ENCODE data around the gene TYK2.

DNA sequence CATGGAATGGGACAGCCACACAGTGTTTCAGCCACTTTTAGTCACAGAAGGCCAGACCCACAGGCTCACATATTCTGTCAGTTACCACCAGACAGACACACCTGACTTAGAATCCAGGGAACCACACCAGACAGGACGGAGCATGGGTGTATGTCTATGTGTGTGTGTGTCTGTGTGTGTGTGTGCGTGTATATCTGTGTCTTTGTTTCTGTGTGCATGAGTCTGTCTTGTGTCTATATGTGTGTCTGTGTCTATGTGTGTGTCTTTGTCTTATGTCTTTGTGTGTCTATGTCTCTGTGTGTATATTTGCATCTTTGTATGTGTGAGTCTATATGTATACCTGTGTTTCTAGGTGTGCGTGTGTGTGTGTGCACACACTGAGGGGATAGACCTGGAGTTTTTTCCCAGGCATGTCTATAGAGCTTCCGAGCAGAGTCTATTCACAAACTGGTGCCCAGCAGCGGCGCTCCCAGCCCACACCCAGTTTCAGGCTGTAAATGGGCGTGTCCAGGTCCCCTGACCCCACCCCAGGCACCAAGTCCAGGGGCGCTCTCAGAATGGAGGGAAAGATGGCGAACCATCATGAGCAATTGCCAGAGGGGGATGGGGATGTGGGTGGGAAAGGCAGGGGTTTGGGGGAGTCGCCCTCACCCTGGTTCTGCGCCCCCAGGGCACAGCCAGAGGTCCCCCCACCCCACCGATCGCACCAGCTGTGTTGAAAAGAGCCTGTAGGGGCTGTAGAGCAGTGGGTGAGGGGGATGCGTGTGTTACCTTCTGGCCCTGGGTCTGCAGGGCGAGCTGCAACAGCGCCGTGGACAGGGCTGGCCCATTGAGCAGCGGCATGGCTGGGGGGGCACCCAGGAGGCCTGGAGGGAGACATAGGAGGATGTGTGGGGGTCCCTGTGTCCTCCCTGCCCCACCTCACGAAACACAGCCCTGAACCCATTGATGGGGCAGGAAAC, 58.2 kb downstream of the TYK2 start:
- TF ChIP-seq, protein P1, sequence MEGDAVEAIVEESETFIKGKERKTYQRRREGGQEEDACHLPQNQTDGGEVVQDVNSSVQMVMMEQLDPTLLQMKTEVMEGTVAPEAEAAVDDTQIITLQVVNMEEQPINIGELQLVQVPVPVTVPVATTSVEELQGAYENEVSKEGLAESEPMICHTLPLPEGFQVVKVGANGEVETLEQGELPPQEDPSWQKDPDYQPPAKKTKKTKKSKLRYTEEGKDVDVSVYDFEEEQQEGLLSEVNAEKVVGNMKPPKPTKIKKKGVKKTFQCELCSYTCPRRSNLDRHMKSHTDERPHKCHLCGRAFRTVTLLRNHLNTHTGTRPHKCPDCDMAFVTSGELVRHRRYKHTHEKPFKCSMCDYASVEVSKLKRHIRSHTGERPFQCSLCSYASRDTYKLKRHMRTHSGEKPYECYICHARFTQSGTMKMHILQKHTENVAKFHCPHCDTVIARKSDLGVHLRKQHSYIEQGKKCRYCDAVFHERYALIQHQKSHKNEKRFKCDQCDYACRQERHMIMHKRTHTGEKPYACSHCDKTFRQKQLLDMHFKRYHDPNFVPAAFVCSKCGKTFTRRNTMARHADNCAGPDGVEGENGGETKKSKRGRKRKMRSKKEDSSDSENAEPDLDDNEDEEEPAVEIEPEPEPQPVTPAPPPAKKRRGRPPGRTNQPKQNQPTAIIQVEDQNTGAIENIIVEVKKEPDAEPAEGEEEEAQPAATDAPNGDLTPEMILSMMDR (conservative IDR thresholded peaks at IDR 0.05; ENCODE audit: low read depth, low read length), result no peak
- no peak for TF ChIP-seq EZH2 (IDR thresholded peaks at IDR 0.05; ENCODE audit: borderline replicate concordance, low read depth, low read length, poor library complexity, severe bottlenecking)
